ENCODE measurements around the gene FOXP4. TPM values are rescaled to one million over a fixed set of nuclear protein-coding genes. Genes with fewer than 3 reads are reported as not detected.

FOXP4 gene
- total RNA-seq, 4 donors from 2014 or later = 12.6 to 42.4 (median 23.7) TPM

GRCh38 chr6:41512146-41512701 lies 34.0 kb upstream of the FOXP4 start:
- WGBS, 2 donors = 81 to 88% methylated on average over 6 of the region's 6 CpGs

GRCh38 chr6:41515995-41516394 lies 30.2 kb upstream of the FOXP4 start:
- intact Hi-C loops (cut with DNase I) = no loop called here
- peak in 1 of 2 donors; percentile 27 for DNase-seq
- Histone ChIP-seq H3K4me1 (peaks cover 14 to 32% of the 10 kb centered on the region in 2 donors), H3K36me3 (no peaks in the 10 kb centered on the region), H3K9me3 (no peaks in the 10 kb centered on the region), H3K27me3 (no peaks in the 10 kb centered on the region), H3K4me3 (replicated peaks in 1 of 3) (no peak overlapping the region), H3K27ac (no peak overlapping the region)
- TF ChIP-seq POLR2A (IDR thresholded peaks at IDR 0.05) (no peak), CTCF (IDR thresholded peaks at IDR 0.05) (no peak)
- 52 to 71% methylated on average over 6 of the region's 6 CpGs for WGBS, 2 donors

More at GRCh38 chr6:41512146-41512701, 34.0 kb upstream of the FOXP4 start:
- no peak for DNase-seq
- no peak overlapping the region for H3K4me3 ChIP-seq (replicated peaks in 1 of 3)
- no peaks in the 10 kb centered on the region for H3K36me3 ChIP-seq
- no peaks in the 10 kb centered on the region for H3K9me3 ChIP-seq
- no peak overlapping the region for H3K27ac ChIP-seq
- H3K4me1 ChIP-seq = peaks cover under 1 to 8% of the 10 kb centered on the region in 2 donors
- intact Hi-C loops (cut with DNase I) = no loop called here
- no peak for TF ChIP-seq CTCF (IDR thresholded peaks at IDR 0.05)
- no peak for TF ChIP-seq POLR2A (IDR thresholded peaks at IDR 0.05)
- no peaks in the 10 kb centered on the region for H3K27me3 ChIP-seq

GRCh38 chr6:41518118-41518517 lies 28.1 kb upstream of the FOXP4 start:
- Histone ChIP-seq H3K36me3 (no peaks in the 10 kb centered on the region), H3K4me3 (replicated peaks in 1 of 3) (no peak overlapping the region), H3K9me3 (no peaks in the 10 kb centered on the region), H3K4me1 (peaks cover 14 to 24% of the 10 kb centered on the region in 2 donors), H3K27me3 (no peaks in the 10 kb centered on the region), H3K27ac (peak overlapping the region in 1 of 3 donors; percentile 38)
- DNase-seq = no peak
- TF ChIP-seq POLR2A (IDR thresholded peaks at IDR 0.05) (no peak), CTCF (IDR thresholded peaks at IDR 0.05) (no peak)
- 77 to 78% methylated on average over 7 of the region's 7 CpGs for WGBS, 2 donors
- intact Hi-C loops (cut with DNase I) = no loop called here

- Histone ChIP-seq H3K4me1 (peaks cover 14 to 24% of the 10 kb centered on the region in 2 donors), H3K4me3 (replicated peaks in 1 of 3) (no peak overlapping the region), H3K9me3 (no peaks in the 10 kb centered on the region), H3K27ac (peak overlapping the region in 2 of 3 donors; percentile 71), H3K27me3 (no peaks in the 10 kb centered on the region), H3K36me3 (no peaks in the 10 kb centered on the region)
- TF ChIP-seq CTCF (IDR thresholded peaks at IDR 0.05) (no peak), POLR2A (IDR thresholded peaks at IDR 0.05) (no peak)
- peak in 1 of 2 donors; percentile 14 for DNase-seq
- intact Hi-C loops (cut with DNase I) = no loop called here
- WGBS, 2 donors = 33 to 37% methylated on average over 3 of the region's 3 CpGs
These were observed 26.9 kb upstream of the FOXP4 start for GRCh38 chr6:41519305-41519744.

All from thyroid gland (tissue), 4 donors.